HUES64 (cell line): Measurements from ENCODE around the gene NMRAL1.

ENCODE experiments used
- H3K27ac ChIP-seq: 2 replicates; pipeline ENCODE4 v1.7.0; 2013; ENCODE audit warnings: low read depth, low read length, inconsistent platforms
- H3K27me3 ChIP-seq: 2 replicates; pipeline ENCODE4 v1.6.1; 2013; ENCODE audit warnings: mild to moderate bottlenecking, low read length; ENCODE audit not compliant: insufficient read depth
- H3K36me3 ChIP-seq: 2 replicates; pipeline ENCODE4 v1.6.1; 2013; ENCODE audit warnings: mild to moderate bottlenecking, low read length; ENCODE audit not compliant: insufficient read depth
- H3K4me1 ChIP-seq: 2 replicates; pipeline ENCODE4 v1.6.1; 2013; ENCODE audit warnings: mild to moderate bottlenecking, low read length, moderate library complexity; ENCODE audit not compliant: insufficient read depth
- H3K4me3 ChIP-seq: 2 replicates; pipeline ENCODE4 v1.5.1; 2013; ENCODE audit warnings: mild to moderate bottlenecking, low read length, moderate library complexity
- H3K9ac ChIP-seq: 2 replicates; pipeline ENCODE4 v1.6.1; 2013; ENCODE audit warnings: mild to moderate bottlenecking, low read depth, low read length
- H3K9me3 ChIP-seq: 2 replicates; pipeline ENCODE4 v1.6.1; 2013; ENCODE audit warnings: low read depth, low read length; ENCODE audit not compliant: insufficient read depth
- WGBS: fragments of 150-250, 120-280 bp; methylation state at CpG from one replicate; pipeline ENCODE4 v1.1.7; 2013; ENCODE audit warnings: missing lambda C conversion rate; 5-methylcytosine and 5-hydroxymethylcytosine counted together

The NMRAL1 gene

GRCh38 chr16:4420505-4421105, 53.8 kb downstream of the NMRAL1 start:
- Histone ChIP-seq H3K4me1 (peaks cover 4% of the 10 kb centered on the region; the same call in 1 of the 2 replicates), H3K4me3 (no peak overlapping the region), H3K9ac (no peak overlapping the region), H3K27me3 (peaks cover 6% of the 10 kb centered on the region; the same call in 1 of the 2 replicates), H3K27ac (no peak overlapping the region), H3K36me3 (no peaks in the 10 kb centered on the region), H3K9me3 (no peaks in the 10 kb centered on the region)
- 94% methylated on average over 5 of the region's 8 CpGs for WGBS

GRCh38 chr16:4419402-4419959, 54.9 kb downstream of the NMRAL1 start:
- Histone ChIP-seq H3K27ac (no peak overlapping the region), H3K4me1 (peaks cover 3% of the 10 kb centered on the region; the same call in 1 of the 2 replicates), H3K9ac (no peak overlapping the region), H3K9me3 (no peaks in the 10 kb centered on the region), H3K36me3 (no peaks in the 10 kb centered on the region), H3K27me3 (peaks cover 6% of the 10 kb centered on the region; the same call in 1 of the 2 replicates), H3K4me3 (no peak overlapping the region)
- WGBS = 79% methylated on average over 7 of the region's 7 CpGs

GRCh38 chr16:4416200-4417032, 58.0 kb downstream of the NMRAL1 start, which contains the start of gene CORO7:
TSS of gene CORO7 (minus strand) at chr16:4416596. CDS start at chr16:4416518, 78 bp downstream.
- Histone ChIP-seq H3K36me3 (peaks cover 6% of the 10 kb centered on the region; the same call in 1 of the 2 replicates), H3K27me3 (peaks cover 6% of the 10 kb centered on the region; the same call in 1 of the 2 replicates), H3K4me1 (peaks cover 3% of the 10 kb centered on the region; the same call in 1 of the 2 replicates), H3K9me3 (no peaks in the 10 kb centered on the region), H3K9ac (peak within 1 kb of the TSS; percentile 62), H3K27ac (no peak within 1 kb of the TSS), H3K4me3 (peak within 1 kb of the TSS; percentile 77)
- under 1% methylated on average over 88 of the region's 92 CpGs for WGBS

GRCh38 chr16:4415538-4416199, 58.8 kb downstream of the NMRAL1 start:
- peak overlapping the region; percentile 62 for H3K9ac ChIP-seq
- no peaks in the 10 kb centered on the region for H3K9me3 ChIP-seq
- peaks cover 3% of the 10 kb centered on the region; the same call in 1 of the 2 replicates for H3K4me1 ChIP-seq
- peaks cover 6% of the 10 kb centered on the region; the same call in 1 of the 2 replicates for H3K36me3 ChIP-seq
- peak overlapping the region; percentile 77 for H3K4me3 ChIP-seq
- peaks cover 6% of the 10 kb centered on the region; the same call in 1 of the 2 replicates for H3K27me3 ChIP-seq
- 7% methylated on average over 44 of the region's 44 CpGs for WGBS
- no peak overlapping the region for H3K27ac ChIP-seq

GRCh38 chr16:4414187-4414917, 60.1 kb downstream of the NMRAL1 start:
- Histone ChIP-seq H3K4me1 (peaks cover 3% of the 10 kb centered on the region; the same call in 1 of the 2 replicates), H3K9me3 (no peaks in the 10 kb centered on the region), H3K27ac (no peak overlapping the region), H3K27me3 (peaks cover 6% of the 10 kb centered on the region; the same call in 1 of the 2 replicates), H3K36me3 (peaks cover 6% of the 10 kb centered on the region; the same call in 1 of the 2 replicates), H3K9ac (no peak overlapping the region), H3K4me3 (no peak overlapping the region)
- WGBS = 88% methylated on average over 7 of the region's 7 CpGs

- WGBS = 95% methylated on average over 4 of the region's 4 CpGs
Measured at GRCh38 chr16:4412854-4413253, 61.6 kb downstream of the NMRAL1 start.

GRCh38 chr16:4412159-4412558, 62.3 kb downstream of the NMRAL1 start:
- 91% methylated on average over 8 of the region's 8 CpGs for WGBS
- Histone ChIP-seq H3K27me3 (peaks cover 2% of the 10 kb centered on the region; the same call in 1 of the 2 replicates), H3K9ac (no peak overlapping the region), H3K36me3 (peaks cover 8% of the 10 kb centered on the region; the same call in 1 of the 2 replicates), H3K4me1 (peaks cover 3% of the 10 kb centered on the region; the same call in 1 of the 2 replicates), H3K9me3 (no peaks in the 10 kb centered on the region), H3K4me3 (no peak overlapping the region), H3K27ac (no peak overlapping the region)

More at GRCh38 chr16:4412854-4413253, 61.6 kb downstream of the NMRAL1 start:
- Histone ChIP-seq H3K27ac (no peak overlapping the region), H3K9me3 (no peaks in the 10 kb centered on the region), H3K9ac (no peak overlapping the region), H3K4me1 (peaks cover 3% of the 10 kb centered on the region; the same call in 1 of the 2 replicates), H3K4me3 (no peak overlapping the region), H3K27me3 (peaks cover 6% of the 10 kb centered on the region; the same call in 1 of the 2 replicates), H3K36me3 (peaks cover 6% of the 10 kb centered on the region; the same call in 1 of the 2 replicates)
